ENCODE measurements around the gene SLC23A3.

GRCh38 chr2:219149667-219150066, 20.2 kb downstream of the SLC23A3 start:
- TF ChIP-seq POLR2A (IDR thresholded peaks at IDR 0.05), result no peak
- TF ChIP-seq CTCF (IDR thresholded peaks at IDR 0.05), result no peak

Data from lower leg skin (tissue), 3 donors.